Measurements from ENCODE around the gene ANGEL2.
"Not testable (repeated sequence)": the region's sequence is repeated elsewhere in the genome, so short reads cannot be mapped to it uniquely, and the experiment has no call there.

The ANGEL2 gene

GRCh38 chr1:212977781-212978645, 37.7 kb downstream of the ANGEL2 start:
- in situ Hi-C loops (cut with MboI; ENCODE audit: low sequenced_read_pairs), result loop anchor here (25.0 kb wide), 2 partner anchors 316 to 916 kb away; no protein-coding TSS in a partner anchor

GRCh38 chr1:212976586-212976985, 39.1 kb downstream of the ANGEL2 start:
- in situ Hi-C loops (cut with MboI; ENCODE audit: low sequenced_read_pairs), result loop anchor here (25.0 kb wide), 2 partner anchors 314 to 914 kb away; no protein-coding TSS in a partner anchor

- in situ Hi-C loops (cut with MboI; ENCODE audit: low sequenced_read_pairs), result loop anchor here (25.0 kb wide), 2 partner anchors 313 to 913 kb away; no protein-coding TSS in a partner anchor
Measured at GRCh38 chr1:212975111-212975918, 40.4 kb downstream of the ANGEL2 start.

GRCh38 chr1:212974711-212975110, 41.0 kb downstream of the ANGEL2 start:
- in situ Hi-C loops (cut with MboI; ENCODE audit: low sequenced_read_pairs), result loop anchor here (25.0 kb wide), 2 partner anchors 312 to 912 kb away; no protein-coding TSS in a partner anchor

- in situ Hi-C loops (cut with MboI; ENCODE audit: low sequenced_read_pairs), result no loop called here
Measured at GRCh38 chr1:212973899-212974298, 41.8 kb downstream of the ANGEL2 start.

- in situ Hi-C loops (cut with MboI; ENCODE audit: low sequenced_read_pairs), result no loop called here
Measured at GRCh38 chr1:212973426-212973825, 42.2 kb downstream of the ANGEL2 start.

- in situ Hi-C loops (cut with MboI; ENCODE audit: low sequenced_read_pairs), result no loop called here
Measured at GRCh38 chr1:212971312-212971711, 44.4 kb downstream of the ANGEL2 start.

GRCh38 chr1:212970085-212970484, 45.6 kb downstream of the ANGEL2 start:
- in situ Hi-C loops (cut with MboI; ENCODE audit: low sequenced_read_pairs), result no loop called here

- in situ Hi-C loops (cut with MboI; ENCODE audit: low sequenced_read_pairs), result no loop called here
Measured at GRCh38 chr1:212968368-212968863, 47.3 kb downstream of the ANGEL2 start.

GRCh38 chr1:212967801-212968200, 47.9 kb downstream of the ANGEL2 start:
- in situ Hi-C loops (cut with MboI; ENCODE audit: low sequenced_read_pairs), result no loop called here

GRCh38 chr1:212966616-212967015, 49.1 kb downstream of the ANGEL2 start:
- in situ Hi-C loops (cut with MboI; ENCODE audit: low sequenced_read_pairs), result no loop called here

- in situ Hi-C loops (cut with MboI; ENCODE audit: low sequenced_read_pairs), result not testable (repeated sequence)
Measured at GRCh38 chr1:212964993-212965392, 50.7 kb downstream of the ANGEL2 start.

- in situ Hi-C loops (cut with MboI; ENCODE audit: low sequenced_read_pairs), result no loop called here
Measured at GRCh38 chr1:212964102-212964501, 51.6 kb downstream of the ANGEL2 start.

GRCh38 chr1:212962509-212962908, 53.2 kb downstream of the ANGEL2 start:
- in situ Hi-C loops (cut with MboI; ENCODE audit: low sequenced_read_pairs), result no loop called here

GRCh38 chr1:212960932-212961331, 54.7 kb downstream of the ANGEL2 start:
- in situ Hi-C loops (cut with MboI; ENCODE audit: low sequenced_read_pairs), result no loop called here

GRCh38 chr1:212959266-212960220, 56.1 kb downstream of the ANGEL2 start:
- in situ Hi-C loops (cut with MboI; ENCODE audit: low sequenced_read_pairs), result no loop called here

GRCh38 chr1:212958175-212958574, 57.5 kb downstream of the ANGEL2 start:
- in situ Hi-C loops (cut with MboI; ENCODE audit: low sequenced_read_pairs), result no loop called here

GRCh38 chr1:212957546-212957945, 58.1 kb downstream of the ANGEL2 start:
- in situ Hi-C loops (cut with MboI; ENCODE audit: low sequenced_read_pairs), result no loop called here

GRCh38 chr1:212955961-212956620, 59.6 kb downstream of the ANGEL2 start:
- in situ Hi-C loops (cut with MboI; ENCODE audit: low sequenced_read_pairs), result no loop called here

- in situ Hi-C loops (cut with MboI; ENCODE audit: low sequenced_read_pairs), result no loop called here
Measured at GRCh38 chr1:212955098-212955497, 60.6 kb downstream of the ANGEL2 start.
